Measurements from ENCODE around the gene CEP70.

DNA sequence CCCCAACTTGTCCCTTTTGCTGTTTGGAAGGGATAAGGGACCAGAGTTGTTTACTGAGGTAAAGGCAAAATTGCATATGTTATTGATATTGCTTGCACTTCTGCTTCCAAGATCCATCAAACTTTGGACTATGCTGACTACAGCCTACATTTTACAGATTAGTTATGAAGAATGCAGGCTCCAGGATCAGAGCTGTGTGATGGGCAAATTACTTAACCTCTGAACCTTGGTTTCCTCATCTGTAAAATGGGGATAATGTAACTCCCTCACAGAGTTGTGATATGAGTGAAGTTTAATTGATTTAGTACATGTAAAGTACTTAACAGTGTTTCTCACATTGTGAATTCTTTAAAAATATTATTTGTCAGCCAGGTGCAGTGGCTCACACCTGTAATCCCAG lies 30.5 kb upstream of the CEP70 start:
- TF ChIP-seq, protein P1, sequence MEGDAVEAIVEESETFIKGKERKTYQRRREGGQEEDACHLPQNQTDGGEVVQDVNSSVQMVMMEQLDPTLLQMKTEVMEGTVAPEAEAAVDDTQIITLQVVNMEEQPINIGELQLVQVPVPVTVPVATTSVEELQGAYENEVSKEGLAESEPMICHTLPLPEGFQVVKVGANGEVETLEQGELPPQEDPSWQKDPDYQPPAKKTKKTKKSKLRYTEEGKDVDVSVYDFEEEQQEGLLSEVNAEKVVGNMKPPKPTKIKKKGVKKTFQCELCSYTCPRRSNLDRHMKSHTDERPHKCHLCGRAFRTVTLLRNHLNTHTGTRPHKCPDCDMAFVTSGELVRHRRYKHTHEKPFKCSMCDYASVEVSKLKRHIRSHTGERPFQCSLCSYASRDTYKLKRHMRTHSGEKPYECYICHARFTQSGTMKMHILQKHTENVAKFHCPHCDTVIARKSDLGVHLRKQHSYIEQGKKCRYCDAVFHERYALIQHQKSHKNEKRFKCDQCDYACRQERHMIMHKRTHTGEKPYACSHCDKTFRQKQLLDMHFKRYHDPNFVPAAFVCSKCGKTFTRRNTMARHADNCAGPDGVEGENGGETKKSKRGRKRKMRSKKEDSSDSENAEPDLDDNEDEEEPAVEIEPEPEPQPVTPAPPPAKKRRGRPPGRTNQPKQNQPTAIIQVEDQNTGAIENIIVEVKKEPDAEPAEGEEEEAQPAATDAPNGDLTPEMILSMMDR (conservative IDR thresholded peaks at IDR 0.05; ENCODE audit: low read depth, low read length), result no peak
- TF ChIP-seq EZH2 (IDR thresholded peaks at IDR 0.05; ENCODE audit: borderline replicate concordance, low read depth, low read length, poor library complexity, severe bottlenecking), result no peak
